Measurements from ENCODE around the gene CSMD2. TPM values are rescaled to one million over a fixed set of nuclear protein-coding genes. Genes with fewer than 3 reads are reported as not detected.
A peak's percentile ranks its signal among the peaks of the same experiment; 100 is the strongest.

Gene CSMD2
- total RNA-seq, 6 donors from 2014 or later, result 0.39 to 1.0 (median 0.52) TPM

DNA sequence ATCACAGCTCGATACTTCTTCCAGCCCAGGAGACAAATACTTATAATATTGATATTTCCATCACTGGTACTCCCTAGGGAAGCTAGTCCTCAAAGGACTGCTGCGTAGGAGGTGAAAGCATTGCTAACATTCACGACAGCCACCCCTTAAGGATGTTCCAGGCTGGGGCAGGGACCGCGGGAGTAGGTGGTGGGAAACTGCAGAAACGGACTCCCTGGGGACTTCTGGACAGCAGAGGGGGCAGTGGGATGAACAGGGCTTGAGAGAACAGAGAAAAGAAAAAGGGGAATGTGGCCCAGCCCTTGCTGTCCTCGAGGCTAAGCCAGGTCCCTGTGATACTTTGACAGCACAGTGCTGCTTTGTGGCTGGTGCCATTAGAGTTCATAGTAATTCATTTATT, 193.1 kb downstream of the CSMD2 start:
- Histone ChIP-seq H3K4me3 (no peak overlapping the region), H3K27ac (no peak overlapping the region), H3K36me3 (no peaks in the 10 kb centered on the region), H3K9me3 (no peaks in the 10 kb centered on the region), H3K27me3 (no peaks in the 10 kb centered on the region), H3K4me1 (peaks cover 0 to 6% (median 0%) of the 10 kb centered on the region in 4 donors)
- TF ChIP-seq, protein P1, sequence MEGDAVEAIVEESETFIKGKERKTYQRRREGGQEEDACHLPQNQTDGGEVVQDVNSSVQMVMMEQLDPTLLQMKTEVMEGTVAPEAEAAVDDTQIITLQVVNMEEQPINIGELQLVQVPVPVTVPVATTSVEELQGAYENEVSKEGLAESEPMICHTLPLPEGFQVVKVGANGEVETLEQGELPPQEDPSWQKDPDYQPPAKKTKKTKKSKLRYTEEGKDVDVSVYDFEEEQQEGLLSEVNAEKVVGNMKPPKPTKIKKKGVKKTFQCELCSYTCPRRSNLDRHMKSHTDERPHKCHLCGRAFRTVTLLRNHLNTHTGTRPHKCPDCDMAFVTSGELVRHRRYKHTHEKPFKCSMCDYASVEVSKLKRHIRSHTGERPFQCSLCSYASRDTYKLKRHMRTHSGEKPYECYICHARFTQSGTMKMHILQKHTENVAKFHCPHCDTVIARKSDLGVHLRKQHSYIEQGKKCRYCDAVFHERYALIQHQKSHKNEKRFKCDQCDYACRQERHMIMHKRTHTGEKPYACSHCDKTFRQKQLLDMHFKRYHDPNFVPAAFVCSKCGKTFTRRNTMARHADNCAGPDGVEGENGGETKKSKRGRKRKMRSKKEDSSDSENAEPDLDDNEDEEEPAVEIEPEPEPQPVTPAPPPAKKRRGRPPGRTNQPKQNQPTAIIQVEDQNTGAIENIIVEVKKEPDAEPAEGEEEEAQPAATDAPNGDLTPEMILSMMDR (IDR thresholded peaks at IDR 0.05), result no peak
- TF ChIP-seq POLR2AphosphoS5 (IDR thresholded peaks at IDR 0.05), result no peak
- TF ChIP-seq EP300 (IDR thresholded peaks at IDR 0.05), result no peak
- TF ChIP-seq POLR2A (IDR thresholded peaks at IDR 0.05), result no peak
- DNase-seq (no peak), ATAC-seq (ENCODE audit: low FRiP score in 2 of 2) (no peak)
- WGBS, 2 donors, result 56 to 68% methylated on average over 7 of the region's 7 CpGs

- H3K36me3 ChIP-seq, result no peaks in the 10 kb centered on the region
- H3K4me3 ChIP-seq, result no peak overlapping the region
- 81 to 84% methylated on average over 13 to 17 of the region's 17 CpGs for WGBS, 2 donors
- TF ChIP-seq POLR2AphosphoS5 (IDR thresholded peaks at IDR 0.05) (no peak), POLR2A (IDR thresholded peaks at IDR 0.05) (no peak), EP300 (IDR thresholded peaks at IDR 0.05) (no peak)
- TF ChIP-seq, protein P1 (IDR thresholded peaks at IDR 0.05), result no peak
- no peaks in the 10 kb centered on the region for H3K9me3 ChIP-seq
- ATAC-seq (ENCODE audit: low FRiP score in 2 of 2) (no peak), DNase-seq (no peak)
- no peak overlapping the region for H3K27ac ChIP-seq
- peaks cover 0 to 6% (median 0%) of the 10 kb centered on the region in 4 donors for H3K4me1 ChIP-seq
- H3K27me3 ChIP-seq, result no peaks in the 10 kb centered on the region
These were observed 193.9 kb downstream of the CSMD2 start for GRCh38 chr1:33971018-33971710.

GRCh38 chr1:33970148-33970825, 194.7 kb downstream of the CSMD2 start:
- H3K4me3 ChIP-seq, result no peak overlapping the region
- peaks cover 0 to 6% (median 0%) of the 10 kb centered on the region in 4 donors for H3K4me1 ChIP-seq
- no peak for TF ChIP-seq EP300 (IDR thresholded peaks at IDR 0.05)
- H3K27ac ChIP-seq, result no peak overlapping the region
- no peaks in the 10 kb centered on the region for H3K27me3 ChIP-seq
- 86 to 87% methylated on average over 4 to 5 of the region's 5 CpGs for WGBS, 2 donors
- no peaks in the 10 kb centered on the region for H3K36me3 ChIP-seq
- no peak for DNase-seq
- ATAC-seq (ENCODE audit: low FRiP score in 2 of 2), result no peak
- no peaks in the 10 kb centered on the region for H3K9me3 ChIP-seq

GRCh38 chr1:33966346-33967141, 198.5 kb downstream of the CSMD2 start:
- Histone ChIP-seq H3K9me3 (no peaks in the 10 kb centered on the region), H3K4me3 (no peak overlapping the region), H3K4me1 (no peaks in the 10 kb centered on the region), H3K36me3 (no peaks in the 10 kb centered on the region), H3K27ac (no peak overlapping the region), H3K27me3 (no peaks in the 10 kb centered on the region)
- DNase-seq (peak in 1 of 2 donors; percentile 31), ATAC-seq (ENCODE audit: low FRiP score in 2 of 2) (no peak)
- 54 to 66% methylated on average over 12 of the region's 12 CpGs for WGBS, 2 donors
- TF ChIP-seq POLR2AphosphoS5 (IDR thresholded peaks at IDR 0.05), result peak in 1 of 2 donors; percentile 44
- TF ChIP-seq POLR2A (IDR thresholded peaks at IDR 0.05), result no peak
- TF ChIP-seq EP300 (IDR thresholded peaks at IDR 0.05), result peak in 1 of 4 donors; percentile 4
- TF ChIP-seq, protein P1 (IDR thresholded peaks at IDR 0.05), result no peak

GRCh38 chr1:33965086-33965485, 199.9 kb downstream of the CSMD2 start:
- Histone ChIP-seq H3K4me3 (no peak overlapping the region), H3K27ac (no peak overlapping the region), H3K9me3 (no peaks in the 10 kb centered on the region), H3K4me1 (no peaks in the 10 kb centered on the region), H3K27me3 (no peaks in the 10 kb centered on the region), H3K36me3 (no peaks in the 10 kb centered on the region)
- ATAC-seq (ENCODE audit: low FRiP score in 2 of 2), result no peak
- no peak for TF ChIP-seq POLR2A (IDR thresholded peaks at IDR 0.05)
- TF ChIP-seq, protein P1 (IDR thresholded peaks at IDR 0.05), result no peak
- no peak for TF ChIP-seq EP300 (IDR thresholded peaks at IDR 0.05)
- no peak for TF ChIP-seq POLR2AphosphoS5 (IDR thresholded peaks at IDR 0.05)
- DNase-seq, result no peak
- WGBS, 2 donors, result 55 to 71% methylated on average over 3 of the region's 3 CpGs

Data from upper lobe of left lung (tissue), 6 donors.